Natural killer cell (primary cell): Measurements from ENCODE around the gene CACNG1. TPM values are rescaled to one million over a fixed set of nuclear protein-coding genes. Genes with fewer than 3 reads are reported as not detected.

Experiments used
- ATAC-seq, 3 donors: fragments of 150-1000 bp in 2 of 3; fragments of 200-7000 bp in 1 of 3; cut with Tn5 transposase; 1 replicate in 1 of 3; 2 replicates in 2 of 3; pipeline ENCODE4 v1.10.0; 2021; ENCODE audit warnings: mild to moderate bottlenecking in 2 of 3, moderate library complexity in 2 of 3
- DNase-seq, 2 donors: peaks; one replicate each; pipeline versions ENCODE4 v3.0.0 to v3.0.0-alpha.2; 2013 to 2021; ENCODE audit warnings: mixed read lengths in 1 of 2
- H3K27ac ChIP-seq: one replicate; pipeline ENCODE4 v1.5.1; 2013; ENCODE audit warnings: mild to moderate bottlenecking, low read length
- H3K27me3 ChIP-seq: one replicate; pipeline ENCODE4 v1.6.1; 2013; ENCODE audit warnings: low read length; ENCODE audit not compliant: control insufficient read depth, insufficient read depth
- H3K36me3 ChIP-seq: one replicate; pipeline ENCODE4 v1.6.1; 2013; ENCODE audit warnings: low read length; ENCODE audit not compliant: control insufficient read depth, insufficient read depth
- H3K4me1 ChIP-seq: one replicate; pipeline ENCODE4 v1.6.1; 2013; ENCODE audit warnings: low read length; ENCODE audit not compliant: control insufficient read depth, insufficient read depth
- H3K4me3 ChIP-seq: one replicate; pipeline ENCODE4 v1.5.1; 2013; ENCODE audit warnings: low read length
- H3K9me3 ChIP-seq: one replicate; pipeline ENCODE4 v1.6.1; 2013; ENCODE audit warnings: low read length; ENCODE audit not compliant: control insufficient read depth, insufficient read depth
- H3K27ac Mint-ChIP-seq, 2 donors: one replicate each; pipeline ENCODE4 v1.8.0; 2022; ENCODE audit warnings: mild to moderate bottlenecking in 2 of 2, mixed read lengths in 2 of 2, moderate library complexity in 1 of 2
- H3K27me3 Mint-ChIP-seq, 2 donors: one replicate each; pipeline ENCODE4 v1.8.0; 2022; ENCODE audit warnings: low read depth in 2 of 2, mixed read lengths in 2 of 2
- H3K36me3 Mint-ChIP-seq: one replicate; pipeline ENCODE4 v1.8.0; 2022; ENCODE audit warnings: mixed read lengths
- H3K4me1 Mint-ChIP-seq, 2 donors: one replicate each; pipeline ENCODE4 v1.8.0; 2022; ENCODE audit warnings: mixed read lengths in 2 of 2
- H3K4me3 Mint-ChIP-seq: one replicate; pipeline ENCODE4 v1.8.0; 2022; ENCODE audit warnings: mild to moderate bottlenecking, moderate library complexity, mixed read lengths
- H3K9me3 Mint-ChIP-seq, 2 donors: one replicate each; pipeline ENCODE4 v1.8.0; 2022; ENCODE audit warnings: mixed read lengths in 2 of 2
- CTCF ChIP-seq: fragments of 200-600 bp; IDR thresholded peaks from one replicate; pipeline ENCODE4 v1.8.0; 2022; ENCODE audit warnings: antibody characterized with exemption
- WGBS: methylation state at CpG from one replicate; pipeline ENCODE4 v1.1.7; 2013; ENCODE audit warnings: missing lambda C conversion rate; ENCODE audit not compliant: insufficient coverage; 5-methylcytosine and 5-hydroxymethylcytosine counted together
- intact Hi-C: fragments of 100-400 bp; cut with micrococcal nuclease; formaldehyde crosslinking; loops from one replicate; pipeline ENCODE4 v1.14.2; 2022
- total RNA-seq, 4 donors: library from RNA; stranded (reverse); fragments of 120-200 nt in 1 of 4; gene quantifications; one replicate each; pipeline versions ENCODE4 v1.2.3 to v1.2.4, GENCODE V29; 2013 to 2022

CACNG1 gene
- total RNA-seq, 3 donors from 2014 or later (not counting 1 experiment from before 2014, with no cell fraction given) = not detected

GRCh38 chr17:67082107-67082506 lies 37.8 kb downstream of the CACNG1 start:
- WGBS = no CpG with 5 or more reads among the region's 1 CpG
- H3K4me3 Mint-ChIP-seq = peak overlapping the region; percentile 42
- ATAC-seq (peak; percentile 48 to 70 (median 53)), DNase-seq (peak in 1 of 2 donors; percentile 58)
- peaks cover 29 to 47% of the 10 kb centered on the region in 2 donors for H3K4me1 Mint-ChIP-seq
- TF ChIP-seq CTCF = no peak
- Histone ChIP-seq H3K27ac (no peak overlapping the region), H3K9me3 (no peaks in the 10 kb centered on the region), H3K36me3 (peaks cover 32% of the 10 kb centered on the region), H3K4me1 (peaks cover 15% of the 10 kb centered on the region), H3K27me3 (no peaks in the 10 kb centered on the region), H3K4me3 (no peak overlapping the region)
- no peaks in the 10 kb centered on the region for H3K9me3 Mint-ChIP-seq
- H3K27ac Mint-ChIP-seq = peak overlapping the region; percentile 65
- no peaks in the 10 kb centered on the region for H3K27me3 Mint-ChIP-seq
- H3K36me3 Mint-ChIP-seq = no peaks in the 10 kb centered on the region
- intact Hi-C loops = no loop called here

GRCh38 chr17:67085406-67085805 lies 41.1 kb downstream of the CACNG1 start:
- H3K9me3 Mint-ChIP-seq = no peaks in the 10 kb centered on the region
- TF ChIP-seq CTCF = no peak
- peaks cover 43% of the 10 kb centered on the region in 2 donors for H3K4me1 Mint-ChIP-seq
- ATAC-seq = no peak
- H3K4me3 Mint-ChIP-seq = no peak overlapping the region
- 80% methylated on average over 1 of the region's 3 CpGs for WGBS
- no peak for DNase-seq
- no peaks in the 10 kb centered on the region for H3K27me3 ChIP-seq
- H3K27ac Mint-ChIP-seq = peak overlapping the region in 1 of 2 donors; percentile 69
- peaks cover 15% of the 10 kb centered on the region for H3K4me1 ChIP-seq
- H3K27me3 Mint-ChIP-seq = no peaks in the 10 kb centered on the region
- H3K27ac ChIP-seq = no peak overlapping the region
- peaks cover 36% of the 10 kb centered on the region for H3K36me3 ChIP-seq
- no peaks in the 10 kb centered on the region for H3K9me3 ChIP-seq
- H3K36me3 Mint-ChIP-seq = no peaks in the 10 kb centered on the region
- no peak overlapping the region for H3K4me3 ChIP-seq
- intact Hi-C loops = no loop called here

- Mint-ChIP-seq H3K27me3 (no peaks in the 10 kb centered on the region), H3K9me3 (no peaks in the 10 kb centered on the region), H3K4me3 (no peak overlapping the region), H3K27ac (peak overlapping the region; percentile 34 to 54), H3K36me3 (no peaks in the 10 kb centered on the region), H3K4me1 (peaks cover 47% of the 10 kb centered on the region in 2 donors)
- TF ChIP-seq CTCF = no peak
- 100% methylated on average over 3 of the region's 3 CpGs for WGBS
- Histone ChIP-seq H3K4me3 (no peak overlapping the region), H3K27me3 (no peaks in the 10 kb centered on the region), H3K27ac (no peak overlapping the region), H3K4me1 (no peaks in the 10 kb centered on the region), H3K9me3 (no peaks in the 10 kb centered on the region), H3K36me3 (peaks cover 37% of the 10 kb centered on the region)
- DNase-seq = no peak
- no peak for ATAC-seq
- intact Hi-C loops = no loop called here
These were observed 44.3 kb downstream of the CACNG1 start for GRCh38 chr17:67088639-67089038.

GRCh38 chr17:67090341-67090740 lies 46.0 kb downstream of the CACNG1 start:
- no peaks in the 10 kb centered on the region for H3K9me3 ChIP-seq
- intact Hi-C loops = no loop called here
- Mint-ChIP-seq H3K4me3 (no peak overlapping the region), H3K27me3 (no peaks in the 10 kb centered on the region), H3K9me3 (no peaks in the 10 kb centered on the region), H3K4me1 (peaks cover 60 to 61% of the 10 kb centered on the region in 2 donors), H3K36me3 (no peaks in the 10 kb centered on the region), H3K27ac (peak overlapping the region in 1 of 2 donors; percentile 41)
- H3K4me3 ChIP-seq = no peak overlapping the region
- H3K36me3 ChIP-seq = peaks cover 41% of the 10 kb centered on the region
- DNase-seq (no peak), ATAC-seq (no peak)
- no peaks in the 10 kb centered on the region for H3K27me3 ChIP-seq
- H3K4me1 ChIP-seq = peaks cover 4% of the 10 kb centered on the region
- no peak for TF ChIP-seq CTCF
- H3K27ac ChIP-seq = no peak overlapping the region
